ENCODE measurements around the gene GFOD1.

Gene GFOD1

GRCh38 chr6:13496513-13497190, 9.3 kb upstream of the GFOD1 start:
- Histone ChIP-seq H3K27ac (ENCODE audit: insufficient read depth, low read depth, low read length, poor library complexity, severe bottlenecking) (peak overlapping the region; percentile 27), H3K36me3 (ENCODE audit: control insufficient read depth, insufficient read depth, low read length) (no peaks in the 10 kb centered on the region), H3K4me1 (ENCODE audit: control insufficient read depth, insufficient read depth, low read length) (peaks cover 5% of the 10 kb centered on the region), H3K4me3 (ENCODE audit: insufficient read depth, low read depth, low read length) (no peak overlapping the region), H3K9me3 (ENCODE audit: control insufficient read depth, low read length) (no peaks in the 10 kb centered on the region), H3K27me3 (ENCODE audit: control insufficient read depth, insufficient read depth, low read length, poor library complexity, severe bottlenecking) (no peaks in the 10 kb centered on the region)
- 50 to 56% methylated on average over 1 of the region's 1 CpG for WGBS, 2 experiments

GRCh38 chr6:13495818-13496217, 8.4 kb upstream of the GFOD1 start:
- WGBS, 2 experiments = 84 to 95% methylated on average over 1 to 3 of the region's 3 CpGs

GRCh38 chr6:13495112-13495776, 7.8 kb upstream of the GFOD1 start:
- no peaks in the 10 kb centered on the region for H3K9me3 ChIP-seq (ENCODE audit: control insufficient read depth, low read length)
- H3K27ac ChIP-seq (ENCODE audit: insufficient read depth, low read depth, low read length, poor library complexity, severe bottlenecking) = no peak overlapping the region
- peaks cover 5% of the 10 kb centered on the region for H3K4me1 ChIP-seq (ENCODE audit: control insufficient read depth, insufficient read depth, low read length)
- H3K36me3 ChIP-seq (ENCODE audit: control insufficient read depth, insufficient read depth, low read length) = no peaks in the 10 kb centered on the region
- no peak overlapping the region for H3K4me3 ChIP-seq (ENCODE audit: insufficient read depth, low read depth, low read length)
- H3K27me3 ChIP-seq (ENCODE audit: control insufficient read depth, insufficient read depth, low read length, poor library complexity, severe bottlenecking) = no peaks in the 10 kb centered on the region
- 82 to 85% methylated on average over 5 of the region's 5 CpGs for WGBS, 2 experiments

More at GRCh38 chr6:13495818-13496217, 8.4 kb upstream of the GFOD1 start:
- H3K36me3 ChIP-seq (ENCODE audit: control insufficient read depth, insufficient read depth, low read length) = no peaks in the 10 kb centered on the region
- no peaks in the 10 kb centered on the region for H3K9me3 ChIP-seq (ENCODE audit: control insufficient read depth, low read length)
- H3K4me1 ChIP-seq (ENCODE audit: control insufficient read depth, insufficient read depth, low read length) = peaks cover 5% of the 10 kb centered on the region
- no peak overlapping the region for H3K27ac ChIP-seq (ENCODE audit: insufficient read depth, low read depth, low read length, poor library complexity, severe bottlenecking)
- H3K4me3 ChIP-seq (ENCODE audit: insufficient read depth, low read depth, low read length) = no peak overlapping the region
- no peaks in the 10 kb centered on the region for H3K27me3 ChIP-seq (ENCODE audit: control insufficient read depth, insufficient read depth, low read length, poor library complexity, severe bottlenecking)

GRCh38 chr6:13494137-13494536, 6.7 kb upstream of the GFOD1 start:
- no peaks in the 10 kb centered on the region for H3K9me3 ChIP-seq (ENCODE audit: control insufficient read depth, low read length)
- H3K27ac ChIP-seq (ENCODE audit: insufficient read depth, low read depth, low read length, poor library complexity, severe bottlenecking) = no peak overlapping the region
- 57 to 89% methylated on average over 1 to 2 of the region's 3 CpGs for WGBS, 2 experiments
- peaks cover 5% of the 10 kb centered on the region for H3K4me1 ChIP-seq (ENCODE audit: control insufficient read depth, insufficient read depth, low read length)
- H3K4me3 ChIP-seq (ENCODE audit: insufficient read depth, low read depth, low read length) = no peak overlapping the region
- no peaks in the 10 kb centered on the region for H3K36me3 ChIP-seq (ENCODE audit: control insufficient read depth, insufficient read depth, low read length)
- peaks cover 7% of the 10 kb centered on the region for H3K27me3 ChIP-seq (ENCODE audit: control insufficient read depth, insufficient read depth, low read length, poor library complexity, severe bottlenecking)

GRCh38 chr6:13493147-13493546, 5.7 kb upstream of the GFOD1 start:
- peaks cover 17% of the 10 kb centered on the region for H3K27me3 ChIP-seq (ENCODE audit: control insufficient read depth, insufficient read depth, low read length, poor library complexity, severe bottlenecking)
- no peaks in the 10 kb centered on the region for H3K9me3 ChIP-seq (ENCODE audit: control insufficient read depth, low read length)
- H3K27ac ChIP-seq (ENCODE audit: insufficient read depth, low read depth, low read length, poor library complexity, severe bottlenecking) = no peak overlapping the region
- peaks cover 5% of the 10 kb centered on the region for H3K4me1 ChIP-seq (ENCODE audit: control insufficient read depth, insufficient read depth, low read length)
- H3K36me3 ChIP-seq (ENCODE audit: control insufficient read depth, insufficient read depth, low read length) = no peaks in the 10 kb centered on the region
- no peak overlapping the region for H3K4me3 ChIP-seq (ENCODE audit: insufficient read depth, low read depth, low read length)
- WGBS, 2 experiments = 91 to 96% methylated on average over 3 of the region's 3 CpGs

- H3K36me3 ChIP-seq (ENCODE audit: control insufficient read depth, insufficient read depth, low read length) = no peaks in the 10 kb centered on the region
- H3K4me1 ChIP-seq (ENCODE audit: control insufficient read depth, insufficient read depth, low read length) = peaks cover 5% of the 10 kb centered on the region
- WGBS, 2 experiments = 96 to 100% methylated on average over 2 of the region's 2 CpGs
- no peaks in the 10 kb centered on the region for H3K9me3 ChIP-seq (ENCODE audit: control insufficient read depth, low read length)
- H3K27ac ChIP-seq (ENCODE audit: insufficient read depth, low read depth, low read length, poor library complexity, severe bottlenecking) = no peak overlapping the region
- peaks cover 22% of the 10 kb centered on the region for H3K27me3 ChIP-seq (ENCODE audit: control insufficient read depth, insufficient read depth, low read length, poor library complexity, severe bottlenecking)
- H3K4me3 ChIP-seq (ENCODE audit: insufficient read depth, low read depth, low read length) = no peak overlapping the region
These were observed 5.0 kb upstream of the GFOD1 start for GRCh38 chr6:13492357-13492756.

- Histone ChIP-seq H3K9me3 (ENCODE audit: control insufficient read depth, low read length) (no peaks in the 10 kb centered on the region), H3K27ac (ENCODE audit: insufficient read depth, low read depth, low read length, poor library complexity, severe bottlenecking) (no peak overlapping the region), H3K4me1 (ENCODE audit: control insufficient read depth, insufficient read depth, low read length) (peaks cover 4% of the 10 kb centered on the region), H3K36me3 (ENCODE audit: control insufficient read depth, insufficient read depth, low read length) (no peaks in the 10 kb centered on the region), H3K4me3 (ENCODE audit: insufficient read depth, low read depth, low read length) (no peak overlapping the region), H3K27me3 (ENCODE audit: control insufficient read depth, insufficient read depth, low read length, poor library complexity, severe bottlenecking) (peaks cover 29% of the 10 kb centered on the region)
- WGBS, 2 experiments = 92 to 94% methylated on average over 2 to 3 of the region's 3 CpGs
These were observed 4.1 kb upstream of the GFOD1 start for GRCh38 chr6:13491538-13491937.

GRCh38 chr6:13490402-13490801, 3.0 kb upstream of the GFOD1 start:
- no peak overlapping the region for H3K27ac ChIP-seq (ENCODE audit: insufficient read depth, low read depth, low read length, poor library complexity, severe bottlenecking)
- WGBS, 2 experiments = 93% methylated on average over 3 of the region's 3 CpGs
- H3K9me3 ChIP-seq (ENCODE audit: control insufficient read depth, low read length) = no peaks in the 10 kb centered on the region
- no peaks in the 10 kb centered on the region for H3K36me3 ChIP-seq (ENCODE audit: control insufficient read depth, insufficient read depth, low read length)
- no peak overlapping the region for H3K4me3 ChIP-seq (ENCODE audit: insufficient read depth, low read depth, low read length)
- peaks cover 40% of the 10 kb centered on the region for H3K27me3 ChIP-seq (ENCODE audit: control insufficient read depth, insufficient read depth, low read length, poor library complexity, severe bottlenecking)
- H3K4me1 ChIP-seq (ENCODE audit: control insufficient read depth, insufficient read depth, low read length) = no peaks in the 10 kb centered on the region

GRCh38 chr6:13488896-13489237, 1.5 kb upstream of the GFOD1 start:
- H3K27ac ChIP-seq (ENCODE audit: insufficient read depth, low read depth, low read length, poor library complexity, severe bottlenecking) = no peak overlapping the region
- H3K36me3 ChIP-seq (ENCODE audit: control insufficient read depth, insufficient read depth, low read length) = no peaks in the 10 kb centered on the region
- H3K4me3 ChIP-seq (ENCODE audit: insufficient read depth, low read depth, low read length) = no peak overlapping the region
- H3K4me1 ChIP-seq (ENCODE audit: control insufficient read depth, insufficient read depth, low read length) = no peaks in the 10 kb centered on the region
- H3K9me3 ChIP-seq (ENCODE audit: control insufficient read depth, low read length) = no peaks in the 10 kb centered on the region
- 86 to 88% methylated on average over 8 of the region's 8 CpGs for WGBS, 2 experiments
- peaks cover 56% of the 10 kb centered on the region for H3K27me3 ChIP-seq (ENCODE audit: control insufficient read depth, insufficient read depth, low read length, poor library complexity, severe bottlenecking)

- no peak overlapping the region for H3K27ac ChIP-seq (ENCODE audit: insufficient read depth, low read depth, low read length, poor library complexity, severe bottlenecking)
- WGBS, 2 experiments = 18 to 19% methylated on average over 57 of the region's 57 CpGs
These were observed 855 bp upstream of the GFOD1 start for GRCh38 chr6:13488015-13488895.

More at GRCh38 chr6:13488015-13488895, 855 bp upstream of the GFOD1 start:
- Histone ChIP-seq H3K9me3 (ENCODE audit: control insufficient read depth, low read length) (no peaks in the 10 kb centered on the region), H3K4me1 (ENCODE audit: control insufficient read depth, insufficient read depth, low read length) (no peaks in the 10 kb centered on the region), H3K27me3 (ENCODE audit: control insufficient read depth, insufficient read depth, low read length, poor library complexity, severe bottlenecking) (peaks cover 56% of the 10 kb centered on the region), H3K4me3 (ENCODE audit: insufficient read depth, low read depth, low read length) (peak overlapping the region; percentile 69), H3K36me3 (ENCODE audit: control insufficient read depth, insufficient read depth, low read length) (no peaks in the 10 kb centered on the region)
